ENCODE measurements around the gene PLCH1. TPM values are rescaled to one million over a fixed set of nuclear protein-coding genes. Genes with fewer than 3 reads are reported as not detected.

Gene PLCH1
- total RNA-seq, 1 donor = 11.7 TPM

- DNase-seq (ENCODE audit: low read depth) = no peak
- no peak overlapping the region for H3K4me3 ChIP-seq (ENCODE audit: low read depth, low read length)
- TF ChIP-seq, protein P1, sequence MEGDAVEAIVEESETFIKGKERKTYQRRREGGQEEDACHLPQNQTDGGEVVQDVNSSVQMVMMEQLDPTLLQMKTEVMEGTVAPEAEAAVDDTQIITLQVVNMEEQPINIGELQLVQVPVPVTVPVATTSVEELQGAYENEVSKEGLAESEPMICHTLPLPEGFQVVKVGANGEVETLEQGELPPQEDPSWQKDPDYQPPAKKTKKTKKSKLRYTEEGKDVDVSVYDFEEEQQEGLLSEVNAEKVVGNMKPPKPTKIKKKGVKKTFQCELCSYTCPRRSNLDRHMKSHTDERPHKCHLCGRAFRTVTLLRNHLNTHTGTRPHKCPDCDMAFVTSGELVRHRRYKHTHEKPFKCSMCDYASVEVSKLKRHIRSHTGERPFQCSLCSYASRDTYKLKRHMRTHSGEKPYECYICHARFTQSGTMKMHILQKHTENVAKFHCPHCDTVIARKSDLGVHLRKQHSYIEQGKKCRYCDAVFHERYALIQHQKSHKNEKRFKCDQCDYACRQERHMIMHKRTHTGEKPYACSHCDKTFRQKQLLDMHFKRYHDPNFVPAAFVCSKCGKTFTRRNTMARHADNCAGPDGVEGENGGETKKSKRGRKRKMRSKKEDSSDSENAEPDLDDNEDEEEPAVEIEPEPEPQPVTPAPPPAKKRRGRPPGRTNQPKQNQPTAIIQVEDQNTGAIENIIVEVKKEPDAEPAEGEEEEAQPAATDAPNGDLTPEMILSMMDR (IDR thresholded peaks at IDR 0.05; ENCODE audit: insufficient read depth, low read depth, low read length) = no peak
Observed at GRCh38 chr3:155370764-155371503, 373.9 kb downstream of the PLCH1 start.

DNA sequence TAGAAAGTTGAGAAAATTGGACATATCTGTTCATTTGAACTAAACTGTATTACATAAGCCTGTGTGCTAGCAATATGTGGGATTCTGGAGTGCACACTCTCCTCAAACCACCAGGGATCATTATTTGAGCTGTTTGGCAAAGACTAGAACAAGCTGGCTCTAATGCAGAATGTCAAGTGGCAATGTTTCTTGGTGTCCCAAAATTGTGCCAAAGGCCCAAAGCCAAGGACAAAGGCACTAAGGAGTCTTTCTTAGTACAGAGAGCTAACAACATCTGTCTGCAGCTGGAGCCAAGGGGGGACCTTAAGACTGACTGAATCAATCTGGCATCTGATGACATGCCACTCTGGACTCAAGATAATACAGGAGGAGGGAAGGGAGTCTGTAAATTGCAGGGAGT lies 374.7 kb downstream of the PLCH1 start:
- DNase-seq (ENCODE audit: low read depth) = no peak
- TF ChIP-seq, protein P1 (IDR thresholded peaks at IDR 0.05; ENCODE audit: insufficient read depth, low read depth, low read length) = no peak
- no peak overlapping the region for H3K4me3 ChIP-seq (ENCODE audit: low read depth, low read length)

- TF ChIP-seq, protein P1 (IDR thresholded peaks at IDR 0.05; ENCODE audit: insufficient read depth, low read depth, low read length) = no peak
- H3K4me3 ChIP-seq (ENCODE audit: low read depth, low read length) = no peak overlapping the region
- DNase-seq (ENCODE audit: low read depth) = no peak
Observed at GRCh38 chr3:155369735-155370134, 375.1 kb downstream of the PLCH1 start.

- no peak for DNase-seq (ENCODE audit: low read depth)
- TF ChIP-seq, protein P1 (IDR thresholded peaks at IDR 0.05; ENCODE audit: insufficient read depth, low read depth, low read length) = no peak
- no peak overlapping the region for H3K4me3 ChIP-seq (ENCODE audit: low read depth, low read length)
Observed at GRCh38 chr3:155369244-155369643, 375.6 kb downstream of the PLCH1 start.

- TF ChIP-seq, protein P1 (IDR thresholded peaks at IDR 0.05; ENCODE audit: insufficient read depth, low read depth, low read length) = no peak
- H3K4me3 ChIP-seq (ENCODE audit: low read depth, low read length) = no peak overlapping the region
- no peak for DNase-seq (ENCODE audit: low read depth)
Observed at GRCh38 chr3:155368786-155369185, 376.1 kb downstream of the PLCH1 start.

DNA sequence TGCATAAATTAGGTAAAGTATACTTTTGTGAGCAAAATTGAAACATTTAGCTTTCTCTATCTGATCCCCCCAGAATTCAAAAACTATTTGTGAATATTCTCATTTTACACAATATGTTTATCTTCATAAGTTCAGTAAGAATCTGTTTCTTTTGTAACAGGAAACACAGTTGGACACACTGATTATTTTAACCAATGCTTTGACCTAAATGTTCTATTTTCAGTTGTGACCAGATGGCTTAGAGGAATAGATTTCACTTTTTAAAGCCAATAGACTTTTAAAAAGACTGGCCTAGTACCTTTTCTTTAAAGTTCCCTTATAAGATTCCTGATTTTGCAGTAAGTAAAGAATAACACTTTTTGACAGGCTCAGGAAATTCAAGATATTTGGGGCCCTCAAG lies 377.4 kb downstream of the PLCH1 start:
- TF ChIP-seq, protein P1 (IDR thresholded peaks at IDR 0.05; ENCODE audit: insufficient read depth, low read depth, low read length) = no peak
- H3K4me3 ChIP-seq (ENCODE audit: low read depth, low read length) = no peak overlapping the region
- no peak for DNase-seq (ENCODE audit: low read depth)
